GM12865 (cell line): ENCODE measurements around the gene C17orf100.
A peak's percentile ranks its signal among the peaks of the same experiment; 100 is the strongest.

Experiments used
- DNase-seq: peaks from one replicate; pipeline ENCODE4 v3.0.0; 2010; ENCODE audit warnings: low read depth
- H3K4me3 ChIP-seq: 2 replicates; pipeline ENCODE4 v1.5.1; 2011; ENCODE audit warnings: mild to moderate bottlenecking, low read depth, low read length, control low read depth
- CTCF ChIP-seq: IDR thresholded peaks from 2 replicates; pipeline ENCODE4 v1.5.1; 2011; ENCODE audit warnings: low read length, control low read depth, low read depth, inconsistent platforms; ENCODE audit not compliant: insufficient read depth; ENCODE audit errors: missing control alignments

The C17orf100 gene

DNA sequence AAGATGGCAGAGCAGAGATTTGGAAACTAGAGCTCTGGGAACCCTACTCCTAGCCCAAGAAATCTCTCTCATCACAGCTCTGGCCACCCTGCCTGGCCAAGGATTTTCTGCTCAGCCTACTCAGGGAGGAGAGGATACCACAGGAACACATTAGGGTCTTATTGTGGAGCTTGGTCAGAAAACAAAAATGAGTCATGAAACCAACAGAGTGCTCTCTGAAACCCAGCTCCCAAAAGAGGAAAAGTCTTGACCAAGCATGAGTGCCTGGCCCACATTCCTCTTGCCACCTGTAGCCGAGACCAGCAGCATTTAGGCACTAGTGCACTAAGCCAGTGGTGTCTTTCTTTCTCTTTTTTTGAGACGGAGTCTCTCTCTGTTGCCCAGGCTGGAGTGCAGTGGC is 43.5 kb downstream of the C17orf100 start:
- no peak for TF ChIP-seq CTCF
- DNase-seq = no peak
- H3K4me3 ChIP-seq = no peak overlapping the region

DNA sequence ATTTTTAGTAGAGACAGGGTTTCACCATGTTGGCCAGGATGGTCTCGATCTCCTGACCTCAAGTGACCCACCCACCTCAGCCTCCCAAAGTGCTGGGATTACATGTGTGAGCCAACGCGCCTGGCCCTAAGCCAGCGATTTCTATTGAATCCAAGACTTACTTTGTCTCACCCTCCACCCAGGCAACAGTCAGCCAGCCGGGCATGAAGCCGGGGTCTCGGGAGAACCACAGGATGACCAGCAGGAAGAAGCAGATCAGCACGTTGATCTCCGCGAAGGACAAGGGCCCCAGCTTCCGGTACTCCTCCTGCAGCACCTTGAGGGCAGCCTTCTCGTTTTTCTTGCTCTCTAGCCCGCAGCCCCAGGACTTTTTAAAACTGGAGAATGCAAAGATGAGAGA is 44.0 kb downstream of the C17orf100 start:
- H3K4me3 ChIP-seq = no peak overlapping the region
- DNase-seq = no peak
- TF ChIP-seq CTCF = no peak

- no peak overlapping the region for H3K4me3 ChIP-seq
- no peak for TF ChIP-seq CTCF
- DNase-seq = no peak
These were observed 45.3 kb downstream of the C17orf100 start for GRCh38 chr17:6696906-6697305.

DNA sequence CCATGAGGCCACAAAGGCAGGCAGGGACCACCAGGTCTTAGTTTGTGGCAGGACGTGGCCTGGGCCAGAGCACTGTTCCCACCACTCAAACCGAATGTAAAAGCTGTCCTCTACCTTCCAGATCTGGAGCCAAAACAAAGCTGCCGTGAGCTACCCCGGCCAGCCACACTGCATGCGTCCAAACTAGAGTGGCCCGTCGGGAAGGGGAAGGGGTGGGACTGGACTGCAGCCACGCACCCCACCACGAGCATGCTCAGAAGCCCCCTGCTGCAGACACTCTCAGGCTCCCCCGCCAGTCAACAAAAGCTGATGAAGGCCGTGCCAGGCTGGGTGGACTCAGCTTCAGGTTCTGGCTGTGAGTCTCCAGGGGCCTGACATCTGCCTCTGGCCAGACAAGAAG is 46.4 kb downstream of the C17orf100 start:
- no peak for DNase-seq
- H3K4me3 ChIP-seq = no peak overlapping the region
- no peak for TF ChIP-seq CTCF

GRCh38 chr17:6699997-6700947 is 48.7 kb downstream of the C17orf100 start:
- no peak for TF ChIP-seq CTCF
- no peak for DNase-seq
- no peak overlapping the region for H3K4me3 ChIP-seq

DNA sequence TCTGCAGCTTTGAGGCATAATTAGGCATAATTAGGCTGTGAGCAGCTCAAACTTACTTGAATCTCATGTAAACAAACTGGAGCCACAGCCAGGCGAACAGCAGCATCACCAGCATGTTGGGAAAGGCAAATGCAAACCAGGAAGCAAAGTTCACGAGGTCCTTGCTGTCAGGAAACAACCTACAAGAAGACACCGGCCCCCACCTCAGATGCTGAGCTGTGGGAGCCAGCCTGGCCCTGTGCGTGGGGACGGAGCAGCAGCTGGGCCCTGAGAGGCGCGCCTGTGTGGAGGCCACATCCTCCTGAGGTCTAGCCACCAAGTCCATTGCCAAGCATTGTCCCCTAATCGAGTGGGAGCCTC is 49.4 kb downstream of the C17orf100 start:
- H3K4me3 ChIP-seq = no peak overlapping the region
- no peak for DNase-seq
- no peak for TF ChIP-seq CTCF

- DNase-seq = peak; percentile 37
- peak; percentile 51 for TF ChIP-seq CTCF
These were observed 50.2 kb downstream of the C17orf100 start for GRCh38 chr17:6701719-6702118.

More at GRCh38 chr17:6701719-6702118, 50.2 kb downstream of the C17orf100 start:
- H3K4me3 ChIP-seq = no peak overlapping the region
